ENCODE measurements around the gene VDR. TPM values are rescaled to one million over a fixed set of nuclear protein-coding genes. Genes with fewer than 3 reads are reported as not detected.

Gene VDR
- total RNA-seq, 4 donors from 2014 or later: 36.7 to 47.9 (median 41.2) TPM

DNA sequence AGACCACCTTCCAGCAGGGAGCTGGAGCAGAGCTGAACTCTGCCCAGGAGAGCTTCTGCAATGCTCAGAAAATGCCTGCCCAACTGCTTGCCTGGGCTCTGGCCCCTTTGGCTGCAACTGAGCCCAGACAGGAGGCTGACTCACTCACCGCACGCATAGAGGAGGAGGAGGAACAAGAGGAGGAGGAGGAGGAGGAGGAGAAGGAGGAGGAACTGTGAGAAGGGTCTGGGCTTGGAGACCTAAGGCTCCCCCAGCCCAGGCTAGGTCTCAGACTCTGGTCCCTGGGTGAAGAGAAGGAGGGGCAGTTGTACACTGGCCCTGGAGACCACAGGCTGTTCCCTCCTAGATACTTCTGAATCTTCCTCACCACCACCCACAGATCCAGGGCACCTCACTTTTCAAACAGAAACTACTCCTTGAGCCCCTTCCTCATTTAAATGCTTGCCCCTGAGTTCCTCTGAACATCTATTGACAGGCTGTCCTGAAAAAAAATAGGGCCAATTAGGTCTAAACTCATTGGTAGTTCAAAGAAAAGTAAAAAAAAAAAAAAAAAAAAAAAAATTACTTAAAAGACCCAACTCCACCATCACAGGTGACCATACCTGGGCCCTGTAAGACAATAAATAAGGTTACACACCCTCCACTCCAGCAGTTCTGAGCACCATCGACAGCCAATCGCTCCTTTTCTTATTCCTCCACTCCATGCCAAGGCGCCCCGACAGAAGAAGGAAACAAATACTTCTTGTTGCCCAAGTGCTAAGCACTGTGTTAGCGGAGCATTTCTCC is 674 bp downstream of the VDR start:
- no peaks in the 10 kb centered on the region for H3K36me3 ChIP-seq
- DNase-seq (ENCODE audit: low spot score in 2 of 2): peak in 1 of 2 donors; percentile 83
- H3K27me3 ChIP-seq: no peaks in the 10 kb centered on the region
- H3K27ac ChIP-seq: peak overlapping the region; percentile 88
- under 1% methylated on average over 6 of the region's 7 CpGs for WGBS
- TF ChIP-seq, protein P1, sequence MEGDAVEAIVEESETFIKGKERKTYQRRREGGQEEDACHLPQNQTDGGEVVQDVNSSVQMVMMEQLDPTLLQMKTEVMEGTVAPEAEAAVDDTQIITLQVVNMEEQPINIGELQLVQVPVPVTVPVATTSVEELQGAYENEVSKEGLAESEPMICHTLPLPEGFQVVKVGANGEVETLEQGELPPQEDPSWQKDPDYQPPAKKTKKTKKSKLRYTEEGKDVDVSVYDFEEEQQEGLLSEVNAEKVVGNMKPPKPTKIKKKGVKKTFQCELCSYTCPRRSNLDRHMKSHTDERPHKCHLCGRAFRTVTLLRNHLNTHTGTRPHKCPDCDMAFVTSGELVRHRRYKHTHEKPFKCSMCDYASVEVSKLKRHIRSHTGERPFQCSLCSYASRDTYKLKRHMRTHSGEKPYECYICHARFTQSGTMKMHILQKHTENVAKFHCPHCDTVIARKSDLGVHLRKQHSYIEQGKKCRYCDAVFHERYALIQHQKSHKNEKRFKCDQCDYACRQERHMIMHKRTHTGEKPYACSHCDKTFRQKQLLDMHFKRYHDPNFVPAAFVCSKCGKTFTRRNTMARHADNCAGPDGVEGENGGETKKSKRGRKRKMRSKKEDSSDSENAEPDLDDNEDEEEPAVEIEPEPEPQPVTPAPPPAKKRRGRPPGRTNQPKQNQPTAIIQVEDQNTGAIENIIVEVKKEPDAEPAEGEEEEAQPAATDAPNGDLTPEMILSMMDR (IDR thresholded peaks at IDR 0.05): no peak
- TF ChIP-seq POLR2A (IDR thresholded peaks at IDR 0.05): peak in 1 of 2 donors; percentile 28
- H3K4me1 ChIP-seq: peaks cover 56% of the 10 kb centered on the region
- H3K9me3 ChIP-seq: no peaks in the 10 kb centered on the region
- peak overlapping the region; percentile 67 for H3K4me3 ChIP-seq

DNA sequence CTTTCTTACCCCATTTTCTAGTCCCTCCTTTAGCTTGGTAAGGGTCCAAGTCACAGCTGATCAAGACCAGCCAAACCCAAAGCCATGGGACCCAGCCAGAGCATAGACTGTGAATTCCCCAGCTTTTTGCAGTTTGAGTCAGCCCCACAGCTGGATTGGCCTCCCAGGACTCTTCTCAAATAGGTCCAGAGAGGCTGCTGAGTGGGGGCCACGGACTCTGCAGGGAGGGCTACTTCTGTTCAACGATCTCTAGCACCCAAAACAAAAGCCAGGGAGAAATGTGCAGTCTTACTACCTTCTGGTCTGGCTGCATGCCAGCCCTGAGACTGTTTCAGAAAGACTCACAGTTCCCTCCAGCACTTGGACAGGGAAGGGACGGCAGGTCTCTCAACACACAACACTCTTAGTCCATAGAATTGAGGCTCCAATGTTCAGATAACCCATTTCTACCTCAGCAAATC is 1.6 kb downstream of the VDR start:
- Histone ChIP-seq H3K36me3 (no peaks in the 10 kb centered on the region), H3K9me3 (no peaks in the 10 kb centered on the region), H3K27me3 (no peaks in the 10 kb centered on the region), H3K4me3 (peak overlapping the region; percentile 67), H3K27ac (peak overlapping the region; percentile 88), H3K4me1 (peaks cover 56% of the 10 kb centered on the region)
- 0% methylated on average over 3 of the region's 3 CpGs for WGBS
- DNase-seq (ENCODE audit: low spot score in 2 of 2): no peak
- TF ChIP-seq POLR2A (IDR thresholded peaks at IDR 0.05) (no peak), EP300 (IDR thresholded peaks at IDR 0.05) (no peak), POLR2AphosphoS5 (IDR thresholded peaks at IDR 0.05) (no peak)
- TF ChIP-seq, protein P1 (IDR thresholded peaks at IDR 0.05): no peak

DNA sequence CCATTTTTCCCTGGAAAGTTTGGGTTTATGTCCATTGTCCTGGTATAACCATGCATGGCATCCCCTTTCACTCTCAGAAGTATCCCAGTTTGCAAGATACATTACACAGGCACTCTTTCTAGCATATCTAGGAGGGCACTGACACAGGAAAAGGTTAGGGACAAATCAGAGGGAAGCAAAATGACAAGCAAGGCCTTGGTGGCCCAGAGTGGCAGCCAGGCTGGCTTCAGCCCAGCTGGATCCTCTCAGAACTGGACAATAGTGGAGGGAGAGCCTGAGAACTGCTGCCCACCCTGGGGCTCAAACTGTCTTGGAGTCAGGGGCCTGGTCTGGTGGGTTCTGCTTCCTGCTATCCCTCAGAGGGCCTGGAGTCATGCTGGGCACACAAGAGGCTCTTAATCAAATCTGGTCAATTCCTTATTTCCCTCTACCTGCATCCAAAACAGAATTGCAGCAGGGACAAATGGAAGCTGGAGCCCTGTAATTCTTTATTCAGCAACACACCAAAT is 2.6 kb downstream of the VDR start:
- no peak for DNase-seq (ENCODE audit: low spot score in 2 of 2)
- H3K4me1 ChIP-seq: peaks cover 57% of the 10 kb centered on the region

DNA sequence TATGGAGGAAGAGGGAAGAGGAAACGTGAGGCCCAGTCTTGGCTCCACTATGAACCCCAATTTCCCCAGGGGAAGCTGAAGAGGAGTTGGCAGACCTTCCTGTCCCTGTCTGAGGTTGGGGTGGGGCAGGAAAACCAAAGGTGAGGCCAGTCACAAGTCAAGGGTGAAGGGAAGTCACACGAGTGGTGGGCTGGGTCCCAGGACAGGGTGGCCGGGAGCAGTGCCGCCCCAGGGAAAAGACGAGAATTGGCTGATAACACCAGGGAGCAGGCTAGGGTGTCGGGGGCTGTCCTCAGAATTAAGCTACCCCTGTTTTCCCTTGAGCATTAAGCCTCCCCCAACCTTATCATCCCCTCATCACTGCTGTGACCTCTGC is 3.1 kb downstream of the VDR start:
- WGBS: 78% methylated on average over 6 of the region's 6 CpGs
- Histone ChIP-seq H3K9me3 (no peaks in the 10 kb centered on the region), H3K4me3 (peak overlapping the region; percentile 3), H3K36me3 (no peaks in the 10 kb centered on the region), H3K4me1 (peaks cover 62% of the 10 kb centered on the region), H3K27ac (no peak overlapping the region), H3K27me3 (no peaks in the 10 kb centered on the region)
- TF ChIP-seq, protein P1 (IDR thresholded peaks at IDR 0.05): no peak
- no peak for DNase-seq (ENCODE audit: low spot score in 2 of 2)

More for the DNA sequence above, 2.6 kb downstream of the VDR start:
- H3K4me3 ChIP-seq: peak overlapping the region; percentile 67
- H3K36me3 ChIP-seq: no peaks in the 10 kb centered on the region
- TF ChIP-seq POLR2AphosphoS5 (IDR thresholded peaks at IDR 0.05) (no peak), EP300 (IDR thresholded peaks at IDR 0.05) (no peak), POLR2A (IDR thresholded peaks at IDR 0.05) (no peak)
- TF ChIP-seq, protein P1 (IDR thresholded peaks at IDR 0.05): no peak
- H3K27me3 ChIP-seq: no peaks in the 10 kb centered on the region
- H3K9me3 ChIP-seq: no peaks in the 10 kb centered on the region
- H3K27ac ChIP-seq: no peak overlapping the region

DNA sequence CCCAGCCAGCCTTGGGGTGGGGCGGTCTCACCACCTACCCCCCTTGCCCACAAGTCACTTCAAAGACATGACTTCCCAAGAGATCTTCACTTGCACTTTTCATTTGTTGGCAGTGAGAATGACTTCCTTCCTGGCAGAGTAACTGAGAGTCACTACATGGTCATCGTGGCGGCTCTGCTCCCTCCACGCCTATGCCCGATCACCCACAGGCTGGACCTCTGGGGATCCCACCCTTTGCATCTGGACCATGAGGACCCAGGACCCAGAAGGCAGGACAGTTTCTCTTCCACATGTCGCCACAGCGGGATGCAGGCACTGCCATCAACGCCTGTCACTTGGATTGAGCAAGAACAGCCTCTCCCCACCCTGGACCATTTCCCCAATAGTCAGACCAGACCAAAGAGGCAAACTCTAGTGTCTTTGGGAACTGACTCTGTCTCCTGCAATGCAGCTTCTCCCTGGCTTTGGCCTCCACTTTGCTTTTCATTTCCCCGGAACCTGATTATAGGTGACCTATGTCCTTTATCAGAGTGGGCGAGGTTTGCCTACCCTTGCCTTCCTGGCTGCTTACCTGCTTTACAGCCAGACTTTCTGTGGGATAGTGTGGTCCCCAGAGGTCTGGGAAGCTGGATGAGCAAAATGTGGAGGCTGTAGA is 3.6 kb downstream of the VDR start:
- H3K36me3 ChIP-seq: no peaks in the 10 kb centered on the region
- 50% methylated on average over 10 of the region's 10 CpGs for WGBS
- H3K9me3 ChIP-seq: no peaks in the 10 kb centered on the region
- peak overlapping the region; percentile 20 for H3K27ac ChIP-seq
- DNase-seq (ENCODE audit: low spot score in 2 of 2): no peak
- peaks cover 67% of the 10 kb centered on the region for H3K4me1 ChIP-seq
- H3K27me3 ChIP-seq: no peaks in the 10 kb centered on the region
- TF ChIP-seq POLR2A (IDR thresholded peaks at IDR 0.05) (no peak), POLR2AphosphoS5 (IDR thresholded peaks at IDR 0.05) (no peak), EP300 (IDR thresholded peaks at IDR 0.05) (no peak)
- TF ChIP-seq, protein P1 (IDR thresholded peaks at IDR 0.05): no peak
- peak overlapping the region; percentile 3 for H3K4me3 ChIP-seq

Measured in suprapubic skin (tissue), 4 donors.